ENCODE data around the gene DSC2.

DNA sequence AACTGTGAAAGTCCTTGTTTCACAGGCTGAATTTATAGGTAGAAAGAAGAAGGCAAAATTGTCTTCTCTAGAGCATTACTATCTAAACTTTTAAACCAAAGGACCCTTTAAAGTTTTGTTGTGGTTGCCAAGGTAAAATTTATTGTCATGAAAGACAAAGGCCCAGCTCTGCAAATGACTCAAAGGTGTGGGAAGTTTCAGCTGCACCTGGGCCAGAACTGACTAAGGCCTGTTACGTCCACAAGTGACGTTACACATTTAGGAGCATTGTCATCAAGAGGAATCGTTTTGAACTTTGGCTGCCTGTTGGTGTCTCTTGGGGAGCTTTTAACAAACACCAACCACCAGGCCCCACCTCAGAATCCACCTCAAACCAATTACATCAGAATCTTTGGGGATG, 51.6 kb downstream of the DSC2 start:
- TF ChIP-seq, protein P1, sequence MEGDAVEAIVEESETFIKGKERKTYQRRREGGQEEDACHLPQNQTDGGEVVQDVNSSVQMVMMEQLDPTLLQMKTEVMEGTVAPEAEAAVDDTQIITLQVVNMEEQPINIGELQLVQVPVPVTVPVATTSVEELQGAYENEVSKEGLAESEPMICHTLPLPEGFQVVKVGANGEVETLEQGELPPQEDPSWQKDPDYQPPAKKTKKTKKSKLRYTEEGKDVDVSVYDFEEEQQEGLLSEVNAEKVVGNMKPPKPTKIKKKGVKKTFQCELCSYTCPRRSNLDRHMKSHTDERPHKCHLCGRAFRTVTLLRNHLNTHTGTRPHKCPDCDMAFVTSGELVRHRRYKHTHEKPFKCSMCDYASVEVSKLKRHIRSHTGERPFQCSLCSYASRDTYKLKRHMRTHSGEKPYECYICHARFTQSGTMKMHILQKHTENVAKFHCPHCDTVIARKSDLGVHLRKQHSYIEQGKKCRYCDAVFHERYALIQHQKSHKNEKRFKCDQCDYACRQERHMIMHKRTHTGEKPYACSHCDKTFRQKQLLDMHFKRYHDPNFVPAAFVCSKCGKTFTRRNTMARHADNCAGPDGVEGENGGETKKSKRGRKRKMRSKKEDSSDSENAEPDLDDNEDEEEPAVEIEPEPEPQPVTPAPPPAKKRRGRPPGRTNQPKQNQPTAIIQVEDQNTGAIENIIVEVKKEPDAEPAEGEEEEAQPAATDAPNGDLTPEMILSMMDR (IDR thresholded peaks at IDR 0.05) = no peak
- TF ChIP-seq EZH2phosphoT487 (IDR thresholded peaks at IDR 0.05; ENCODE audit: borderline replicate concordance, low read depth) (no peak), MXI1 (IDR thresholded peaks at IDR 0.05; ENCODE audit: low read depth, low read length) (no peak), ELF1 (IDR thresholded peaks at IDR 0.05) (no peak), TCF12 (IDR thresholded peaks at IDR 0.05) (no peak), TAF1 (IDR thresholded peaks at IDR 0.05; ENCODE audit: borderline replicate concordance, low read depth, low read length) (no peak), POLR2AphosphoS5 (IDR thresholded peaks at IDR 0.05; ENCODE audit: low read depth, low read length) (no peak), GABPA (IDR thresholded peaks at IDR 0.05; ENCODE audit: low read depth) (no peak)
- TF ChIP-seq, protein P2, sequence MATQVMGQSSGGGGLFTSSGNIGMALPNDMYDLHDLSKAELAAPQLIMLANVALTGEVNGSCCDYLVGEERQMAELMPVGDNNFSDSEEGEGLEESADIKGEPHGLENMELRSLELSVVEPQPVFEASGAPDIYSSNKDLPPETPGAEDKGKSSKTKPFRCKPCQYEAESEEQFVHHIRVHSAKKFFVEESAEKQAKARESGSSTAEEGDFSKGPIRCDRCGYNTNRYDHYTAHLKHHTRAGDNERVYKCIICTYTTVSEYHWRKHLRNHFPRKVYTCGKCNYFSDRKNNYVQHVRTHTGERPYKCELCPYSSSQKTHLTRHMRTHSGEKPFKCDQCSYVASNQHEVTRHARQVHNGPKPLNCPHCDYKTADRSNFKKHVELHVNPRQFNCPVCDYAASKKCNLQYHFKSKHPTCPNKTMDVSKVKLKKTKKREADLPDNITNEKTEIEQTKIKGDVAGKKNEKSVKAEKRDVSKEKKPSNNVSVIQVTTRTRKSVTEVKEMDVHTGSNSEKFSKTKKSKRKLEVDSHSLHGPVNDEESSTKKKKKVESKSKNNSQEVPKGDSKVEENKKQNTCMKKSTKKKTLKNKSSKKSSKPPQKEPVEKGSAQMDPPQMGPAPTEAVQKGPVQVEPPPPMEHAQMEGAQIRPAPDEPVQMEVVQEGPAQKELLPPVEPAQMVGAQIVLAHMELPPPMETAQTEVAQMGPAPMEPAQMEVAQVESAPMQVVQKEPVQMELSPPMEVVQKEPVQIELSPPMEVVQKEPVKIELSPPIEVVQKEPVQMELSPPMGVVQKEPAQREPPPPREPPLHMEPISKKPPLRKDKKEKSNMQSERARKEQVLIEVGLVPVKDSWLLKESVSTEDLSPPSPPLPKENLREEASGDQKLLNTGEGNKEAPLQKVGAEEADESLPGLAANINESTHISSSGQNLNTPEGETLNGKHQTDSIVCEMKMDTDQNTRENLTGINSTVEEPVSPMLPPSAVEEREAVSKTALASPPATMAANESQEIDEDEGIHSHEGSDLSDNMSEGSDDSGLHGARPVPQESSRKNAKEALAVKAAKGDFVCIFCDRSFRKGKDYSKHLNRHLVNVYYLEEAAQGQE (IDR thresholded peaks at IDR 0.05; ENCODE audit: low read depth, low read length) = no peak

Data from SK-N-SH (cell line).